ENCODE measurements around the gene TCF25. TPM values are rescaled to one million over a fixed set of nuclear protein-coding genes. Genes with fewer than 3 reads are reported as not detected.

Gene TCF25
- total RNA-seq, 2 experiments from 2014 or later, result 306 to 307 TPM

GRCh38 chr16:89909777-89910716, 36.7 kb downstream of the TCF25 start:
- no peaks in the 10 kb centered on the region for H3K27me3 Mint-ChIP-seq
- DNase-seq (peak; percentile 51 to 84 (median 64)), ATAC-seq (ENCODE audit: poor library complexity) (peak; percentile 85)
- Histone ChIP-seq H3K27me3 (ENCODE audit: control insufficient read depth in 1 of 2, insufficient read depth in 2 of 2, low read length in 2 of 2) (no peaks in the 10 kb centered on the region), H3K9me3 (ENCODE audit: control insufficient read depth in 1 of 2, insufficient read depth in 1 of 2, low read length in 2 of 2) (no peaks in the 10 kb centered on the region), H3K36me3 (ENCODE audit: insufficient read depth, low read length) (peaks cover 43% of the 10 kb centered on the region), H3K27ac (ENCODE audit: low read depth in 1 of 2, low read length in 2 of 2) (no peak overlapping the region), H3K4me3 (ENCODE audit: low read length) (no peak overlapping the region), H3K4me1 (ENCODE audit: insufficient read depth, low read length) (peaks cover 11% of the 10 kb centered on the region)
- ChIA-PET POLR2A (interaction anchor here (0.8 to 1.7 kb wide), 6 partner anchors 9 to 210 kb away, joined by 3 to 11 read pairs (median 4); partner anchors contain the start of genes MC1R, SPATA2L and TCF25), CTCF (interaction anchor here (0.6 to 2.1 kb wide), 15 partner anchors 9 to 210 kb away, joined by 3 to 12 read pairs (median 4); partner anchors contain the start of genes DEF8, MC1R and TCF25)
- intact Hi-C loops (cut with DNase I, micrococcal nuclease), result loop anchor here (1.0 to 2.0 kb wide), 2 partner anchors 204 to 209 kb away; partner anchors contain the start of gene SPATA2L (in 1 of the 2)
- H3K9me3 Mint-ChIP-seq, result no peaks in the 10 kb centered on the region
- H3K36me3 Mint-ChIP-seq (ENCODE audit: low read depth), result peaks cover 40% of the 10 kb centered on the region
- no peak overlapping the region for H3K4me3 Mint-ChIP-seq
- no peak overlapping the region for H3K27ac Mint-ChIP-seq
- peaks cover 3% of the 10 kb centered on the region for H3K4me1 Mint-ChIP-seq (ENCODE audit: low read depth)
- TF ChIP-seq CTCF (IDR thresholded peaks at IDR 0.05), result peak; percentile 83

GRCh38 chr16:89910717-89911354, 37.4 kb downstream of the TCF25 start:
- Histone ChIP-seq H3K9me3 (ENCODE audit: control insufficient read depth in 1 of 2, insufficient read depth in 1 of 2, low read length in 2 of 2) (no peaks in the 10 kb centered on the region), H3K4me1 (ENCODE audit: insufficient read depth, low read length) (peaks cover 14% of the 10 kb centered on the region), H3K27me3 (ENCODE audit: control insufficient read depth in 1 of 2, insufficient read depth in 2 of 2, low read length in 2 of 2) (no peaks in the 10 kb centered on the region), H3K27ac (ENCODE audit: low read depth in 1 of 2, low read length in 2 of 2) (no peak overlapping the region), H3K4me3 (ENCODE audit: low read length) (no peak overlapping the region), H3K36me3 (ENCODE audit: insufficient read depth, low read length) (peaks cover 35% of the 10 kb centered on the region)
- Mint-ChIP-seq H3K4me1 (ENCODE audit: low read depth) (peaks cover 3% of the 10 kb centered on the region), H3K36me3 (ENCODE audit: low read depth) (peaks cover 33% of the 10 kb centered on the region), H3K4me3 (no peak overlapping the region), H3K9me3 (no peaks in the 10 kb centered on the region), H3K27ac (no peak overlapping the region), H3K27me3 (no peaks in the 10 kb centered on the region)
- intact Hi-C loops (cut with DNase I, micrococcal nuclease), result loop anchor here (1.0 to 2.0 kb wide), 2 partner anchors 205 to 210 kb away; partner anchors contain the start of gene SPATA2L (in 1 of the 2)
- ATAC-seq (ENCODE audit: poor library complexity), result peak; percentile 10
- no peak for DNase-seq
- POLR2A ChIA-PET, result interaction anchor here (1.2 to 1.7 kb wide), 4 partner anchors 8 to 211 kb away, joined by 4 to 11 read pairs (median 5); partner anchors contain the start of genes MC1R and SPATA2L
- no peak for TF ChIP-seq CTCF (IDR thresholded peaks at IDR 0.05)
- CTCF ChIA-PET, result interaction anchor here (0.9 to 2.1 kb wide), 12 partner anchors 8 to 211 kb away, joined by 3 to 12 read pairs (median 4); partner anchors contain the start of genes MC1R and TCF25

GRCh38 chr16:89911375-89911774, 38.0 kb downstream of the TCF25 start:
- peaks cover 30% of the 10 kb centered on the region for H3K36me3 ChIP-seq (ENCODE audit: insufficient read depth, low read length)
- CTCF ChIA-PET, result interaction anchor here (0.7 to 1.7 kb wide), 3 partner anchors 12 to 51 kb away, joined by 3 to 8 read pairs (median 3); partner anchors contain the start of gene TUBB3
- ATAC-seq (ENCODE audit: poor library complexity) (no peak), DNase-seq (peak in 1 of 14 experiments; percentile 26)
- no peak overlapping the region for H3K27ac Mint-ChIP-seq
- no peak overlapping the region for H3K4me3 ChIP-seq (ENCODE audit: low read length)
- no peaks in the 10 kb centered on the region for H3K9me3 ChIP-seq (ENCODE audit: control insufficient read depth in 1 of 2, insufficient read depth in 1 of 2, low read length in 2 of 2)
- peaks cover 28% of the 10 kb centered on the region for H3K36me3 Mint-ChIP-seq (ENCODE audit: low read depth)
- H3K27ac ChIP-seq (ENCODE audit: low read depth in 1 of 2, low read length in 2 of 2), result no peak overlapping the region
- peaks cover 3% of the 10 kb centered on the region for H3K4me1 Mint-ChIP-seq (ENCODE audit: low read depth)
- TF ChIP-seq CTCF (IDR thresholded peaks at IDR 0.05), result no peak
- intact Hi-C loops (cut with DNase I, micrococcal nuclease), result loop anchor here in 1 of 2 experiments (2.0 kb wide), 1 partner anchor 211 kb away; the partner anchor contains the start of gene SPATA2L
- H3K27me3 ChIP-seq (ENCODE audit: control insufficient read depth in 1 of 2, insufficient read depth in 2 of 2, low read length in 2 of 2), result no peaks in the 10 kb centered on the region
- POLR2A ChIA-PET, result interaction anchor here (0.6 kb wide), 1 partner anchor 565 kb away, joined by 3 read pairs; no protein-coding TSS in a partner anchor
- no peak overlapping the region for H3K4me3 Mint-ChIP-seq
- no peaks in the 10 kb centered on the region for H3K9me3 Mint-ChIP-seq
- H3K4me1 ChIP-seq (ENCODE audit: insufficient read depth, low read length), result peaks cover 18% of the 10 kb centered on the region
- no peaks in the 10 kb centered on the region for H3K27me3 Mint-ChIP-seq
